DOHH2 (cell line): ENCODE data around the gene AIRE.

ENCODE experiments used
- H3F3A ChIP-seq: fragments of 200-600 bp; sonication (generic), shearing (Covaris generic); 2 replicates; pipeline ENCODE4 v1.6.0; 2016; ENCODE audit warnings: antibody characterized with exemption, mild to moderate bottlenecking; ENCODE audit not compliant: control insufficient read depth, insufficient read depth
- H3K27ac ChIP-seq: fragments of 200-600 bp; sonication (generic); 2 replicates; pipeline ENCODE4 v1.5.1; 2014; ENCODE audit warnings: low read depth, mild to moderate bottlenecking, low read length, moderate library complexity
- H3K27me3 ChIP-seq: fragments of 200-600 bp; sonication (generic); 2 replicates; pipeline ENCODE4 v1.6.1; 2014; ENCODE audit warnings: mild to moderate bottlenecking, low read length, mixed read lengths; ENCODE audit not compliant: control insufficient read depth
- H3K36me3 ChIP-seq: fragments of 200-600 bp; sonication (generic); 2 replicates; pipeline ENCODE4 v1.6.1; 2014; ENCODE audit warnings: mild to moderate bottlenecking, low read length, moderate library complexity, mixed read lengths; ENCODE audit not compliant: control insufficient read depth
- H3K4me1 ChIP-seq: fragments of 200-600 bp; sonication (generic); 2 replicates; pipeline ENCODE4 v1.6.1; 2014; ENCODE audit warnings: mild to moderate bottlenecking, low read length, mixed read lengths; ENCODE audit not compliant: control insufficient read depth
- H3K4me2 ChIP-seq: fragments of 200-600 bp; sonication (generic); 2 replicates; pipeline ENCODE4 v1.6.0; 2014; ENCODE audit warnings: mild to moderate bottlenecking, low read length, moderate library complexity
- H3K4me3 ChIP-seq: fragments of 200-600 bp; sonication (generic); 2 replicates; pipeline ENCODE4 v1.5.1; 2014; ENCODE audit warnings: mild to moderate bottlenecking, low read length, mixed read lengths
- H3K79me2 ChIP-seq: fragments of 200-600 bp; sonication (generic); 2 replicates; pipeline ENCODE4 v1.6.1; 2014; ENCODE audit warnings: mild to moderate bottlenecking, low read length, mixed read lengths; ENCODE audit not compliant: control insufficient read depth
- H3K9me2 ChIP-seq: fragments of 200-600 bp; sonication (generic); replicated peaks from 2 replicates; pipeline ENCODE4 v1.6.1; 2014; ENCODE audit warnings: mild to moderate bottlenecking, low read length, mixed read lengths; ENCODE audit not compliant: control insufficient read depth
- H3K9me3 ChIP-seq: fragments of 200-600 bp; sonication (generic); 2 replicates; pipeline ENCODE4 v1.6.1; 2014; ENCODE audit warnings: antibody characterized with exemption, low read length, mixed read lengths; ENCODE audit not compliant: control insufficient read depth, insufficient read depth
- H4K20me1 ChIP-seq: fragments of 200-600 bp; sonication (generic); 2 replicates; pipeline ENCODE4 v1.6.0; 2014; ENCODE audit warnings: low read depth, mild to moderate bottlenecking, antibody characterized with exemption, low read length, moderate library complexity; ENCODE audit not compliant: control insufficient read depth, insufficient read depth
- CTCF ChIP-seq: fragments of 200-600 bp; sonication (generic); IDR thresholded peaks from one replicate; pipeline ENCODE4 v1.5.1; 2014; ENCODE audit warnings: antibody characterized with exemption, mild to moderate bottlenecking, low read depth, low read length; ENCODE audit not compliant: poor library complexity, severe bottlenecking
- EZH2phosphoT487 ChIP-seq: fragments of 200-600 bp; sonication (generic); IDR thresholded peaks from 2 replicates; pipeline ENCODE4 v1.6.1; 2017; ENCODE audit warnings: borderline replicate concordance, mild to moderate bottlenecking, antibody characterized with exemption, low read length, moderate library complexity, mixed read lengths

Gene AIRE

GRCh38 chr21:44291936-44292811 lies 6.5 kb downstream of the AIRE start:
- Histone ChIP-seq H4K20me1 (no peaks in the 10 kb centered on the region), H3K4me2 (no peak overlapping the region), H3F3A (no peaks in the 10 kb centered on the region), H3K9me3 (no peaks in the 10 kb centered on the region), H3K36me3 (no peaks in the 10 kb centered on the region), H3K27me3 (peaks cover 20% of the 10 kb centered on the region), H3K27ac (no peak overlapping the region), H3K79me2 (no peaks in the 10 kb centered on the region), H3K4me3 (no peak overlapping the region), H3K4me1 (peaks cover 22% of the 10 kb centered on the region), H3K9me2 (no peaks in the 10 kb centered on the region)
- TF ChIP-seq CTCF, result no peak
- TF ChIP-seq EZH2phosphoT487, result no peak

GRCh38 chr21:44292812-44293195 lies 7.1 kb downstream of the AIRE start:
- TF ChIP-seq CTCF (no peak), EZH2phosphoT487 (no peak)
- Histone ChIP-seq H4K20me1 (no peaks in the 10 kb centered on the region), H3K4me3 (no peak overlapping the region), H3K27me3 (peaks cover 20% of the 10 kb centered on the region), H3K27ac (no peak overlapping the region), H3K4me2 (no peak overlapping the region), H3K36me3 (no peaks in the 10 kb centered on the region), H3K9me3 (no peaks in the 10 kb centered on the region), H3K9me2 (no peaks in the 10 kb centered on the region), H3F3A (no peaks in the 10 kb centered on the region), H3K4me1 (peaks cover 28% of the 10 kb centered on the region), H3K79me2 (no peaks in the 10 kb centered on the region)

- H3K4me1 ChIP-seq, result peaks cover 37% of the 10 kb centered on the region
- H3K27me3 ChIP-seq, result peaks cover 17% of the 10 kb centered on the region
- H3K9me3 ChIP-seq, result no peaks in the 10 kb centered on the region
Measured at GRCh38 chr21:44293551-44294231, 8.0 kb downstream of the AIRE start.

More at GRCh38 chr21:44293551-44294231, 8.0 kb downstream of the AIRE start:
- no peaks in the 10 kb centered on the region for H4K20me1 ChIP-seq
- H3K36me3 ChIP-seq, result no peaks in the 10 kb centered on the region
- no peaks in the 10 kb centered on the region for H3K9me2 ChIP-seq
- H3K4me3 ChIP-seq, result no peak overlapping the region
- H3F3A ChIP-seq, result 0 out of 2 replicates have a peak, but pooled peaks cover 4% of the 10 kb centered on the region
- H3K79me2 ChIP-seq, result no peaks in the 10 kb centered on the region
- no peak for TF ChIP-seq EZH2phosphoT487
- no peak for TF ChIP-seq CTCF
- no peak overlapping the region for H3K4me2 ChIP-seq
- no peak overlapping the region for H3K27ac ChIP-seq
